Stomach smooth muscle (tissue), 2 donors: ENCODE data around the gene IFNL2.
"Not testable (repeated sequence)": the region's sequence is repeated elsewhere in the genome, so short reads cannot be mapped to it uniquely, and the experiment has no call there.

ENCODE experiments used
- H3K27ac ChIP-seq: one replicate; pipeline ENCODE4 v1.7.0; 2013; ENCODE audit warnings: mild to moderate bottlenecking, low read length, inconsistent platforms
- H3K27me3 ChIP-seq, 2 donors: one replicate each; pipeline ENCODE4 v1.7.0; 2013; ENCODE audit warnings: low read length in 2 of 2; ENCODE audit not compliant: insufficient read depth in 2 of 2, control insufficient read depth in 1 of 2
- H3K36me3 ChIP-seq, 2 donors: one replicate each; pipeline ENCODE4 v1.7.0; 2013; ENCODE audit warnings: low read length in 2 of 2; ENCODE audit not compliant: control insufficient read depth in 2 of 2, insufficient read depth in 2 of 2
- H3K4me1 ChIP-seq: one replicate; pipeline ENCODE4 v1.7.0; 2013; ENCODE audit warnings: low read length; ENCODE audit not compliant: control insufficient read depth, insufficient read depth
- H3K4me3 ChIP-seq, 2 donors: one replicate each; pipeline ENCODE4 v1.7.0; 2013; ENCODE audit warnings: low read length in 2 of 2
- H3K9ac ChIP-seq, 2 donors: one replicate each; pipeline ENCODE4 v1.7.0; 2013; ENCODE audit warnings: low read length in 2 of 2, mild to moderate bottlenecking in 1 of 2
- H3K9me3 ChIP-seq, 2 donors: one replicate each; pipeline ENCODE4 v1.7.0; 2013; ENCODE audit warnings: low read length in 2 of 2; ENCODE audit not compliant: control insufficient read depth in 2 of 2
- donor health status: healthy.
- donor health status: Pancreatic carcinoma.

IFNL2 gene

DNA sequence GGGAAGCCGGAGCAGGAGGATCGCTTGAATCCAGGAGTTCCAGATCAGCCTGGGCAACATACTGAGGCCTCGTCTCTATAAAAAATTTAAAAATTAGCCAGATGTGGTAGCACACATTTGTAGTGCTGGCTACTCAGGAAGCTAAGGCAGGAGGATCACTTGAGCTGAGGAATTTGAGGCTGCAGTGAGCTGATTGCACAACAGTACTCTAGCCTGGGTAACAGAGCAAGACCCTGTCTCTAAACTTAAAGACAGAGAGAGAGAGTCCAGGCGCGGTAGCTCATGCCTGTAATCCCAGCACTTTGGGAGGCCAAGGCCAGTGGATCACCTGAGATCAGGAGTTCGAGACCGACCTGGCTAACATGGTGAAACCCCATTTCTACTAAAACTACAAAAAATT, 27.8 kb upstream of the IFNL2 start:
- Histone ChIP-seq H3K27ac (no peak overlapping the region), H3K36me3 (no peaks in the 10 kb centered on the region), H3K27me3 (peaks cover 6% of the 10 kb centered on the region in 2 donors), H3K9ac (no peak overlapping the region), H3K4me3 (no peak overlapping the region), H3K4me1 (no peaks in the 10 kb centered on the region), H3K9me3 (no peaks in the 10 kb centered on the region)

DNA sequence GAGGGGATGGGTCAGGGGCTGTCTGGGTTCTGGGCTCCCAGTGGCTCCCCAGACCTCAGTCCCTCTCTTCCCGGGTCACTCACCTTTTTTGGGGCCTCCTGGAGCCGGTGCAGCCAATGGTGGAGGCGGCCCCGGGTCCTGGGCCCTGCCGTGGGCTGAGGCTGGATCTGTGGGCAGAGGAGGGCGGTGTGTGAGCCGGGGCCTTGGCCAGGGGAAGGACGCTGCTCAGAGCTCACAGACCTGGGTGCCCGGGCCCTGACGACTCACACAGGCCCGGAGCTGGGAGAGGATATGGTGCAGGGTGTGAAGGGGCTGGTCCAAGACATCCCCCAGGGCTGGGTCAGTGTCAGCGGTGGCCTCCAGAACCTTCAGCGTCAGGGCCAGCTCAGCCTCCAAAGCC, 24.5 kb upstream of the IFNL2 start:
- peaks cover 19 to 21% of the 10 kb centered on the region in 2 donors for H3K27me3 ChIP-seq
- not testable (repeated sequence) for H3K4me1 ChIP-seq, H3K27ac ChIP-seq, H3K9me3 ChIP-seq, H3K4me3 ChIP-seq, H3K9ac ChIP-seq, H3K36me3 ChIP-seq

DNA sequence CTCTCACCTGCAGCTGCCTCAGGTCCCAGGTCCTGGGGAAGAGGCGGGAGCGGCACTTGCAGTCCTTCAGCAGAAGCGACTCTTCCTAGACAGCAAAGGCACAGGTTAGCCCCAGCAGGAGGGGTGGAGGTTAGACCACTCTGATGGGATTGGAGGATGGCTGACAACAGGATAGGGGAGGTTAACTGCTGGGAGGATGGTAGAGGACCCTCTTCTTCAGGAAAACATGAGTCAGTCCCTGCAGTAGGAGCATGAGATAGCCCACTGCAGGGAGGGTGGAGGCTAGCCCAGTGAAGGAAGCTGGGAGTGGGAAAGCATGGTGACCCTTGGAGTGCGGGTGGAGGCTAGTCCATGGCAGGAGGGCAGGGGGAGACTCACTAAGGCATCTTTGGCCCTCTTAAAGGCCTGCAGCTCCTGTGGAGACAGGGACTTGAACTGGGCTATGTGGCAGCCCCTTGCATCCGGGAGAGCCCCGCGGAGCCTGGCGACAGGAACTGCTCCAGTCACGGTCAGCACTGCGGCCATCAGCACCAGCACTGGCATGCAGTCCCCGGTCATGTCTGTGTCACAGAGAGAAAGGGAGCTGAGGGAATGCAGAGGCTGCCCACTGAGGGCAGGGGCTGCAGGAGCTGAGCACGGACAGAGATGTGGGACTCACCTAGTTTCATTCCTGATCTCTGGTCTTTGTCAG, 23.6 kb upstream of the IFNL2 start, which contains the start of gene IFNL3:
TSS of gene IFNL3 (minus strand) at position 597 of the 691 bp plus-strand sequence. CDS start at position 558, 39 bp downstream.
- not testable (repeated sequence) for H3K4me1 ChIP-seq, H3K4me3 ChIP-seq, H3K27ac ChIP-seq, H3K9ac ChIP-seq, H3K36me3 ChIP-seq, H3K9me3 ChIP-seq
- peaks cover 25% of the 10 kb centered on the region in 2 donors for H3K27me3 ChIP-seq

DNA sequence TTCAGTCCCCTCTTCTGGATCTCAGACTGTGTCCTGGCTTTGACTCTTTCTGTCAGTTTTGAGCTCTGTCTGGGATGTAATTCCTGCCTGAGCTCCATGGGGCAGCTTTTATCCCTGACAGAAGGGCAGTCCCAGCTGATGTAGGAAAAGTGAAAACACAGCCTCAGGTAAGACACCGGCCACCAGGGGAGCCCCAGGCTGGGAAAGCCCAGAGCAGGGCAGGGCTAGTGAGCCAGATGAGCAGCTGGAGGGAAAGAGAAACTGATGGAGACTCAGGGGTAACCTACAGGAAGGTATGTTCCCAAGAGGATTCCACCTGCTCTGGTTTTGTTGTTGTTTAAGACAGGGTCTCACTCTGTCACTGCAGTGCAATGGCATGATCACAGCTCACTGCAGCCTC, 23.0 kb upstream of the IFNL2 start:
- not testable (repeated sequence) for H3K4me1 ChIP-seq, H3K9ac ChIP-seq, H3K27ac ChIP-seq, H3K9me3 ChIP-seq, H3K36me3 ChIP-seq, H3K4me3 ChIP-seq
- peaks cover 28 to 29% of the 10 kb centered on the region in 2 donors for H3K27me3 ChIP-seq

DNA sequence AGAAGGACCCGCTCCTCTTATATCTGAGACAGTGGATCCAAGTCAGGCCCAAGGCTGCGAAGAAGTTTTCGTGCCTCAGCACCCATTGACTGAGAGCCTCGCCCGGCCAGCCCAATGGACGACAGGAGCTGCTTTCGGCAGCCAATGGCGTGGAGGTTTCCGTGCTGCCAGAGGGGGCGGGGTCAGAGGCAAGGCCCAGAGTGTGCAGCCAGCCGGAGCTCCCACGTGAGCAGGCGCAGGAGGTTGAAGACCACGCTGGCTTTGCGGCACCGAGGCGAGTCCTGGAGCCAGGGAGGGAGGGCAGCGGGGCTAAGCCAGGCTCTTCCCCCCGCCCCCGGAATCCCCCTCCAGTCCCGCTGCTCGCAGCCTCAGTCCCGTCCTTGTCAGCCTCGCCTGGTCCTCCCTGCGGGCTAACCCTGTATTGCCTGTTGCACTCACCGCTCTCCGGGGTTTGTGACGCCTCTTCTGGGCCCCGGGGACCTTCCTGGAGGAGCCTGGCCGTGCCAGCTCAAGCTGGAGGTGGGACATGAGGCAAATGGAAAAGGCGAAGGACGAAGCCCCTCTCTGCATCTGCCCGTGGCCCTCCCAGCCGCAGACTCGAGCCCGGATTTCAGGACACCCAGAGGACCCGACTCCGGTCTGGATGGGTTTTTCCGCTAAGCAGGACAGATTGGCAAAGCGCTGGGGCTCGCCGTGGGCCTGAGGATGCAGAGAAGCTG, 21.1 kb upstream of the IFNL2 start:
- no peaks in the 10 kb centered on the region for H3K9me3 ChIP-seq
- peaks cover 7% of the 10 kb centered on the region for H3K4me1 ChIP-seq
- peak overlapping the region in 1 of 2 donors; percentile 54 for H3K4me3 ChIP-seq
- H3K27ac ChIP-seq, result no peak overlapping the region
- H3K9ac ChIP-seq, result no peak overlapping the region
- peaks cover 30% of the 10 kb centered on the region in 2 donors for H3K27me3 ChIP-seq
- H3K36me3 ChIP-seq, result no peaks in the 10 kb centered on the region

DNA sequence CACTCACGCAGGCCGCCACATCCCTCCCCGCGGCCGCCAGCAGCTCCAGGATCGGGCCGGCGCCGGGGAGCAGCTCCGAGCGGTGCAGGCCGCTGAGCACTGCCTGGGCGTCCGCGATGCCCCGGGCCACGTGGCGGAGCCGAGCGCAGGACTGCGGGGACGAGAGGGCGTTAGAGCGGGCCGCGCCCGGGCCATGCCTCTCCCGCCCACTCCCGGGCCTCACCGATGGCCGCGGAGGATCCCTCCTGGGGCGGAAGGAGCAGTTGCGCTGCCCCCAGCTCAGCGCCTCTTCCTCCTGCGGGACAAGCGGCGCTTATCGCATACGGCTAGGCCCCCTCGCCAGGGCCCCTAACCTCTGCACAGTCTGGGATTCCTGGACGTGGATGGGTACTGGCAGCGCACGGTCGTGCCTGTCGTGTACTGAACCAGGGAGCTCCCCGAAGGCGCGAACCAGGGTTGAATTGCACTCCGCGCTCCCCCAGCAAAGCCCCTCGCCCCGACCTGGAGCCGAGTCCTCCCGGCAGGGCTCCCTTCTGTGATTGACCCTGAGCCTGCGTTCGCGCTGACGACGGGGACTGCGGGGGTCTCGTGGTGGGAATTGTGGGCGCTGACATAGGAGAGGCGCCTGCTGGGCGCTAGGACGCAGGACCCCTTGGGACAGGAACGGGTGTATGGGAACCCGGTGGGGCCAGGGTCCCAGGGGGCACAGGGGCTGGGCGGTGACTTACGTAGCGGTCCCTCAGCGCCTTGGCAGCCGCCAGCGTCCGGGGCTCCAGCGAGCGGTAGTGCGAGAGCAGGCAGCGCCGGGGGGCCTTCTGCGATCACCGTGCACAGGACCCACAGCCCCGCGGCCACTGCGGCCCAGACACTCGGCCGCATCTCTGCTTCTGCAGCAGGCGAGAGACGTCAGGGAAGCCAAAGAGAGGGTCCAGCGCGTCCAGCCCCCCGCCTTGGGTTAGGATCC, 20.2 kb upstream of the IFNL2 start:
- Histone ChIP-seq H3K9me3 (no peaks in the 10 kb centered on the region), H3K36me3 (no peaks in the 10 kb centered on the region), H3K4me3 (peak overlapping the region in 1 of 2 donors; percentile 54), H3K27me3 (peaks cover 30% of the 10 kb centered on the region in 2 donors), H3K9ac (no peak overlapping the region), H3K4me1 (peaks cover 7% of the 10 kb centered on the region), H3K27ac (no peak overlapping the region)

DNA sequence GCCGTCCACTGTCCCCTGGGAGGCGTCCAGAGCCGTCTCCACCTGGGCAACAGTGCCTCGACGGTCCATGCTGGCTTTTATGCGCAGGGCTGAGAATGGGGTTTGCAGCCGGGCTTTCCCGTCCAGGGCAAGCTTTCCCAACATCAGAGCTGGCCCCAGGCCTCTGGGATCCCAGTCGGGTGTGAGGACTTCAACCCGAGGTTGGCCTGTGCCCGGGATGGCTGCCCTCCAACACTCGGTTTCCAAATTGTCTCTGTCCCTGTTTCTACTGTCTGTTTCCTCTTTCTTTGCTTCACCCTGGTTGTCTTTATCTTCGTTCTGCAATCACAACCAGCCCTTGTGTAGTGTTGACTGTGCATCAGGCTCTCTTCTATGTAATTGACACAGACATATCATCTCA, 19.4 kb upstream of the IFNL2 start, which contains the start of gene IFNL4:
TSS of gene IFNL4 (minus strand) at position 51 of the 400 bp plus-strand sequence.
- peak within 1 kb of the TSS in 1 of 2 donors; percentile 54 for H3K4me3 ChIP-seq
- no peaks in the 10 kb centered on the region for H3K9me3 ChIP-seq
- H3K4me1 ChIP-seq, result peaks cover 7% of the 10 kb centered on the region
- peaks cover 30 to 32% of the 10 kb centered on the region in 2 donors for H3K27me3 ChIP-seq
- no peak within 1 kb of the TSS for H3K9ac ChIP-seq
- H3K36me3 ChIP-seq, result no peaks in the 10 kb centered on the region
- H3K27ac ChIP-seq, result no peak within 1 kb of the TSS

DNA sequence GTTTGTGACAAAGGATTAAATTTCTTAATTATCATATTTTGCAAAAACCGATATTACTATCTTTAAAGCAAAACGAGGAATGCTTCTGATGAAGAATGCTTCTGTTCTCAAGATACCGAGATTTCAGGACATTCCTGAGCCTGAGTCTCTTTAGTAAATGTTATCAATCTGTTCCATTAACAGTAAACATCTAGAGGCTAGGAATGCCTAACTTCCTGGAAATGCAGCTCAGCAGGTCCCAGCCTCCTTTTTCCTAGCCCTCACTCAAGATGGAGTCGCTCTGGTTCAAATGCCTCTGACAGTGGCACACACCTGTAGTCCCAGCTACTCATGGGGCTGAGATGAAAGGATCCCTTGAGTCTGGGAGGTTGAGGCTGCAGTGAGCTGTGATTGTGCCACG, 17.1 kb upstream of the IFNL2 start:
- no peak overlapping the region for H3K27ac ChIP-seq
- H3K4me1 ChIP-seq, result peaks cover 7% of the 10 kb centered on the region
- no peak overlapping the region for H3K9ac ChIP-seq
- H3K9me3 ChIP-seq, result no peaks in the 10 kb centered on the region
- no peak overlapping the region for H3K4me3 ChIP-seq
- H3K36me3 ChIP-seq, result no peaks in the 10 kb centered on the region
- H3K27me3 ChIP-seq, result peaks cover 30 to 34% of the 10 kb centered on the region in 2 donors

DNA sequence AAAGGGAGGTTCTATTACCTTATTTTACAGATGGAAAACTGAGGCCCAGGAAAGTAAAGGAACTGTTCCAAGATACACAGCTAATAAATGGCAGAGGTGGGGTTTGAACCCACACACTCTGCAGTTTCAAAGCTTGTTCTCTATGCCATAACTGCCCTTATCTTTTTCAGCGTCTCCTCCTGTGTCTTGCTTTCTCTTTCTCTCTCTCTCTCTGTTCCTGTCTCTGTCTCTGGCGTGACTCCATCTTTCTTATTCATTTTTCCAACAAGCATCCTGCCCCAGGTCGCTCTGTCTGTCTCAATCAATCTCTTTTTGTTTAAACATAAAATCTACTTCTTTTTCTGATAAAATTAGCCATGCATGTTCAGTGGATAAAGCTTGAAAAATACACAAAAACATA, 16.4 kb upstream of the IFNL2 start:
- Histone ChIP-seq H3K9ac (no peak overlapping the region), H3K9me3 (no peaks in the 10 kb centered on the region), H3K4me1 (peaks cover 7% of the 10 kb centered on the region), H3K27ac (no peak overlapping the region), H3K27me3 (peaks cover 30 to 33% of the 10 kb centered on the region in 2 donors), H3K36me3 (no peaks in the 10 kb centered on the region), H3K4me3 (no peak overlapping the region)

DNA sequence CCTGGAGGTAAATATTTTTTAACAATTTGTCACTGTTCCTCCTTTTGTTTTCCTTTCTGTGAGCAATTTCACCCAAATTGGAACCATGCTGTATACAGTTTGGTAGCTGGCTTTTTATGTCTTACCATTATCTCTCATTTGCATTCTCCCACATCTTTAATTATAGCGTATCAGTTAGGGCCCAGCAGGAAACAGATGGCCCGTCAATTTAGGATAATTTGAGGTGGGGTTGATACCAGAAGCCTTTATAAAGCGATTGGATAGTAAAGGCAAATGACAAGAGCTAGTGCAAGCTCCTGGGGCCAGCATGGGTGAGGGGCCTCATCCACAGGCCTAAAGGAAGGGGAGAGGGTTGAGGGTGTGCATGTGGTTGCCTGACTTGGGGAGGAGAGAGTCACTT, 15.7 kb upstream of the IFNL2 start:
- Histone ChIP-seq H3K4me3 (no peak overlapping the region), H3K27ac (no peak overlapping the region), H3K27me3 (peaks cover 27 to 29% of the 10 kb centered on the region in 2 donors), H3K36me3 (no peaks in the 10 kb centered on the region), H3K4me1 (peaks cover 5% of the 10 kb centered on the region), H3K9ac (no peak overlapping the region), H3K9me3 (no peaks in the 10 kb centered on the region)
